Mammary epithelial cell (primary cell): ENCODE data around the gene SERPINA6.

Source experiments
- EZH2 ChIP-seq: IDR thresholded peaks from 2 replicates; pipeline ENCODE4 v1.6.1; 2012; ENCODE audit warnings: low read length, inconsistent platforms, borderline replicate concordance
- TF ChIP-seq, protein P1 (sequence below), 2 donors: IDR thresholded peaks in 1 of 2; conservative IDR thresholded peaks in 1 of 2; 2 replicates each; pipeline ENCODE4 v1.5.1; 2011 to 2012; ENCODE audit warnings: inconsistent platforms in 2 of 2, low read length in 2 of 2, mild to moderate bottlenecking in 2 of 2, control low read depth in 1 of 2, low read depth in 1 of 2; ENCODE audit not compliant: insufficient read depth in 1 of 2; ENCODE audit errors: extremely low read depth in 1 of 2

DNA sequence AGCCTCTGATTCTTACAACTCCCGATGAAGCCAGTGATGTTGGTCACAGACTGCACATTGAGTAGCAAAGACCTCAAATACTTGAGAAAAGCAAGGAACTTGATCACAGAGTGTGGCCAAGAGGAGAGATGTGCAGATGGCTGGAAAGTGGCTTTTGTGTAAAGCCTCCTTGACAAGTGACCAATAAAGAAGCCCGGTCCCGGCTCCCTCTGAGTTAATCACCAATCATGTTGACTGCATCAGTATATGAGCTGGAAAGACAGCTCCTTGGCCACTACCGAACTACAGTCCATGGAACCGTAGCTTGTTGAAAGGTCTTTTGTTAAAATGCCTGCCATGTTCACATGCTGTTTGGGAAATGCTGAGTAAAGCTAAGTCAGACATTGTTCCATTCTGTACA lies 23.7 kb upstream of the SERPINA6 start:
- TF ChIP-seq, protein P1, sequence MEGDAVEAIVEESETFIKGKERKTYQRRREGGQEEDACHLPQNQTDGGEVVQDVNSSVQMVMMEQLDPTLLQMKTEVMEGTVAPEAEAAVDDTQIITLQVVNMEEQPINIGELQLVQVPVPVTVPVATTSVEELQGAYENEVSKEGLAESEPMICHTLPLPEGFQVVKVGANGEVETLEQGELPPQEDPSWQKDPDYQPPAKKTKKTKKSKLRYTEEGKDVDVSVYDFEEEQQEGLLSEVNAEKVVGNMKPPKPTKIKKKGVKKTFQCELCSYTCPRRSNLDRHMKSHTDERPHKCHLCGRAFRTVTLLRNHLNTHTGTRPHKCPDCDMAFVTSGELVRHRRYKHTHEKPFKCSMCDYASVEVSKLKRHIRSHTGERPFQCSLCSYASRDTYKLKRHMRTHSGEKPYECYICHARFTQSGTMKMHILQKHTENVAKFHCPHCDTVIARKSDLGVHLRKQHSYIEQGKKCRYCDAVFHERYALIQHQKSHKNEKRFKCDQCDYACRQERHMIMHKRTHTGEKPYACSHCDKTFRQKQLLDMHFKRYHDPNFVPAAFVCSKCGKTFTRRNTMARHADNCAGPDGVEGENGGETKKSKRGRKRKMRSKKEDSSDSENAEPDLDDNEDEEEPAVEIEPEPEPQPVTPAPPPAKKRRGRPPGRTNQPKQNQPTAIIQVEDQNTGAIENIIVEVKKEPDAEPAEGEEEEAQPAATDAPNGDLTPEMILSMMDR (conservative IDR thresholded peaks at IDR 0.05 in 1 of 2, IDR thresholded peaks at IDR 0.05 in 1 of 2; ENCODE audit: extremely low read depth in 1 of 2, insufficient read depth in 1 of 2, low read depth in 1 of 2, low read length in 2 of 2) = no peak
- no peak for TF ChIP-seq EZH2
